HepG2 (cell line): ENCODE results near the gene PFN1. TPM values are rescaled to one million over a fixed set of nuclear protein-coding genes. Genes with fewer than 3 reads are reported as not detected.

Source experiments
- AKNA ChIP-seq: sonication (generic); formaldehyde crosslinking; IDR thresholded peaks from 2 replicates; pipeline ENCODE4 v1.4.0; 2020; ENCODE audit warnings: missing genetic modification reagents, borderline replicate concordance
- CBX5 ChIP-seq: sonication (generic); formaldehyde crosslinking; IDR thresholded peaks from 2 replicates; pipeline ENCODE4 v1.4.0; 2020; ENCODE audit warnings: missing genetic modification reagents, borderline replicate concordance
- HNF4G ChIP-seq, 2 experiments: sonication (generic) in 1 of 2; formaldehyde crosslinking in 1 of 2; IDR thresholded peaks; 2 replicates each; pipeline versions ENCODE4 v1.4.0 to v1.6.1; 2011 to 2020; ENCODE audit warnings: borderline replicate concordance in 2 of 2, low read depth in 2 of 2, mild to moderate bottlenecking in 2 of 2, low read length in 1 of 2, missing genetic modification reagents in 1 of 2, moderate library complexity in 1 of 2
- HOMEZ ChIP-seq: IDR thresholded peaks from 2 replicates; pipeline ENCODE4 v1.6.1; 2016; ENCODE audit warnings: low read depth
- JUND ChIP-seq: sonication (generic); formaldehyde crosslinking; IDR thresholded peaks from 2 replicates; pipeline ENCODE4 v1.8.0; 2022; ENCODE audit warnings: mild to moderate bottlenecking, missing genetic modification reagents
- KAT8 ChIP-seq: IDR thresholded peaks from 2 replicates; pipeline ENCODE4 v1.6.1; 2016; ENCODE audit warnings: missing genetic modification reagents, missing compliant biosample characterization
- MIER2 ChIP-seq: IDR thresholded peaks from 2 replicates; pipeline ENCODE4 v1.6.1; 2016; ENCODE audit warnings: missing biosample characterization, missing genetic modification reagents
- NFKB2 ChIP-seq: sonication (generic); formaldehyde crosslinking; IDR thresholded peaks from 2 replicates; pipeline ENCODE4 v1.4.0; 2020; ENCODE audit warnings: missing genetic modification reagents, borderline replicate concordance
- RAD21 ChIP-seq: fragments of 450-650 bp; formaldehyde crosslinking; IDR thresholded peaks from 2 replicates; pipeline ENCODE4 v1.5.0; 2020; ENCODE audit warnings: mild to moderate bottlenecking
- SALL1 ChIP-seq: sonication (generic); formaldehyde crosslinking; IDR thresholded peaks from 2 replicates; pipeline ENCODE4 v1.8.0; 2022; ENCODE audit warnings: mild to moderate bottlenecking, missing genetic modification reagents
- SMYD3 ChIP-seq: sonication (generic); formaldehyde crosslinking; IDR thresholded peaks from 2 replicates; pipeline ENCODE4 v1.8.1; 2023; ENCODE audit warnings: mild to moderate bottlenecking, missing genetic modification reagents
- SRY ChIP-seq: sonication (generic); formaldehyde crosslinking; IDR thresholded peaks from 2 replicates; pipeline ENCODE4 v1.8.0; 2022; ENCODE audit warnings: mild to moderate bottlenecking, missing genetic modification reagents
- TBL1XR1 ChIP-seq: fragments of 150-350 bp; IDR thresholded peaks from 2 replicates; pipeline ENCODE4 v1.6.1; 2014; ENCODE audit warnings: borderline replicate concordance, low read length; ENCODE audit not compliant: partially characterized antibody
- TFDP2 ChIP-seq: sonication (generic); formaldehyde crosslinking; IDR thresholded peaks from 2 replicates; pipeline ENCODE4 v1.4.0; 2020; ENCODE audit warnings: missing genetic modification reagents
- UBTF ChIP-seq: sonication (generic); formaldehyde crosslinking; IDR thresholded peaks from 2 replicates; pipeline ENCODE4 v1.4.0; 2020; ENCODE audit warnings: mild to moderate bottlenecking, missing genetic modification reagents
- ZFP1 ChIP-seq: IDR thresholded peaks from 2 replicates; pipeline ENCODE4 v1.6.1; 2016
- ZMYM2 ChIP-seq: sonication (generic); formaldehyde crosslinking; IDR thresholded peaks from 2 replicates; pipeline ENCODE4 v1.8.0; 2022; ENCODE audit warnings: mild to moderate bottlenecking, missing genetic modification reagents
- ZNF446 ChIP-seq: sonication (generic); formaldehyde crosslinking; IDR thresholded peaks from 2 replicates; pipeline ENCODE4 v1.5.0; 2020; ENCODE audit warnings: mild to moderate bottlenecking, missing genetic modification reagents
- ZNF761 ChIP-seq: sonication (generic); formaldehyde crosslinking; conservative IDR thresholded peaks from 2 replicates; pipeline ENCODE4 v1.4.0; 2020; ENCODE audit warnings: mild to moderate bottlenecking, missing genetic modification reagents
- ZNF879 ChIP-seq: sonication (generic); formaldehyde crosslinking; IDR thresholded peaks from 2 replicates; pipeline ENCODE4 v1.8.1; 2023; ENCODE audit warnings: missing genetic modification reagents
- polyA plus RNA-seq, 8 experiments: library from polyadenylated mRNA; depleted of rRNA in 3 of 8; stranded (reverse) in 7 of 8; unstranded in 1 of 8; fragments of >200 nt; fragmentation: Illumina TruSeq in 4 of 8; extraction: Trizol in 4 of 8; gene quantifications; 2 replicates each; pipeline versions ENCODE4 v1.2.1 to v1.2.3, GENCODE V29; 2011 to 2016; ENCODE audit warnings: low read depth in 4 of 8, missing spikeins in 1 of 8, mixed read lengths in 1 of 8; ENCODE audit not compliant: insufficient read depth in 1 of 8
- total RNA-seq, 5 experiments: library from RNA; depleted of rRNA; stranded (reverse); fragments of >200 nt; fragmentation: Illumina TruSeq; extraction: Trizol; gene quantifications; 2 replicates each; pipeline ENCODE4 v1.2.3, GENCODE V29; 2016; ENCODE audit warnings: low read depth in 1 of 5

Gene PFN1
- total and polyA plus RNA-seq, 2 of the 13 experiments (the other 11 are each of a cell fraction or from before 2014, with no cell fraction given): 494 to 613 TPM

- peak; percentile 72; the same call in 1 of the 2 replicates for TF ChIP-seq HOMEZ
- no peak for TF ChIP-seq ZNF446 (CRISPR knock-in tag)
- no peak; the same call in 1 of the 2 replicates for TF ChIP-seq HNF4G (IDR thresholded peaks at IDR 0.05; ENCODE audit: borderline replicate concordance, low read depth, low read length)
- peak; percentile 20; the same call in 1 of the 2 replicates for TF ChIP-seq HNF4G (CRISPR knock-in tag; IDR thresholded peaks at IDR 0.05; ENCODE audit: borderline replicate concordance, low read depth)
- TF ChIP-seq NFKB2 (CRISPR knock-in tag): peak; percentile 72; the same call in 1 of the 2 replicates
- no peak for TF ChIP-seq AKNA (CRISPR knock-in tag)
- peak; percentile 50; the same call in 1 of the 2 replicates for TF ChIP-seq TFDP2 (CRISPR knock-in tag)
- 0 out of 2 replicates have a peak, but pooled peaks have one; percentile 35 for TF ChIP-seq MIER2 (CRISPR knock-in tag)
- peak; percentile 83 for TF ChIP-seq SALL1 (CRISPR knock-in tag)
- 0 out of 2 replicates have a peak, but pooled peaks have one; percentile 6 for TF ChIP-seq RAD21 (CRISPR knock-in tag)
- TF ChIP-seq SRY (CRISPR knock-in tag): 0 out of 2 replicates have a peak, but pooled peaks have one; percentile 63
- no peak for TF ChIP-seq ZNF879 (CRISPR knock-in tag)
- peak; percentile 66; the same call in 1 of the 2 replicates for TF ChIP-seq CBX5 (CRISPR knock-in tag)
- TF ChIP-seq UBTF (CRISPR knock-in tag): peak; percentile 63
- TF ChIP-seq JUND: 0 out of 2 replicates have a peak, but pooled peaks have one; percentile 1
- no peak for TF ChIP-seq ZNF761 (CRISPR knock-in tag)
- 0 out of 2 replicates have a peak, but pooled peaks have one; percentile 34 for TF ChIP-seq ZFP1 (CRISPR knock-in tag)
- TF ChIP-seq TBL1XR1: no peak
- TF ChIP-seq ZMYM2: peak; percentile 21; the same call in 1 of the 2 replicates
- peak; percentile 69; the same call in 1 of the 2 replicates for TF ChIP-seq KAT8 (CRISPR knock-in tag)
- no peak for TF ChIP-seq SMYD3
Observed at GRCh38 chr17:4908301-4908700, 40.0 kb downstream of the PFN1 start (continued).
